HG03378 (cell line): ENCODE measurements around the gene LPAR1.

Experiments used
- ATAC-seq: cut with Tn5 transposase; IDR thresholded peaks from one replicate; pipeline ENCODE4 v1.9.1; 2021; ENCODE audit warnings: mild to moderate bottlenecking, moderate library complexity; ENCODE audit not compliant: unreplicated experiment

The LPAR1 gene

DNA sequence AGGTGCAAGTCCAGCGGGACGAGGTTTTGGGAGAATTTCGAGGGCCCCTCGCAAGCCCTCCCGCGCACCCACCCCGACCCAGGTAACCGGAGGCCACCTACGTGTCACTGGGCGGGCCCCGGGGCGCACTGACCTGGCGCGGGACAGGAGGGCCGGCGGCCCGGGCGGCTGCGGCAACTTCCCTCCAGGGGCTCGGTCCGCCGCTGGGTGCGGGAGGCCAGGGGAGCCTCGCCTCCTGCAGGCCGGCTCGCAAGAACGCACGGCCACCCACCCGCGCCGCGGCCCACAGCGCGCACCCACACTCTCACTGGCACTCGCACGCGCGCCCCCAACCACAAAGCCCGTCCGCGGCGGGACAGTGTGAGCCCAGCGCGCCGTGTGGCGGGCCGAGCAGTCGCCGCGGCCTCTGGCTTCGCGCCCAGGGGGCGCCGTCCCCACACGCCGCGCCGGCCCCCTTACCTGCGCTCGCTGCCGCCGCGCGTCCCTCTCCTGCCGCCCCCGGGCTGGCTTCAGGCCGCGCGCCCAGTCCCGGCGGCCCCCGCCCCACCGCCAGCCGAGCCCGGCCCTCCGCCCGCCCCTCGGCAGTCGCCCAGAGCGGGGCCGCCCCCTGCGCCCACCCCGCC, 451 bp downstream of the LPAR1 start:
- ATAC-seq = no peak

DNA sequence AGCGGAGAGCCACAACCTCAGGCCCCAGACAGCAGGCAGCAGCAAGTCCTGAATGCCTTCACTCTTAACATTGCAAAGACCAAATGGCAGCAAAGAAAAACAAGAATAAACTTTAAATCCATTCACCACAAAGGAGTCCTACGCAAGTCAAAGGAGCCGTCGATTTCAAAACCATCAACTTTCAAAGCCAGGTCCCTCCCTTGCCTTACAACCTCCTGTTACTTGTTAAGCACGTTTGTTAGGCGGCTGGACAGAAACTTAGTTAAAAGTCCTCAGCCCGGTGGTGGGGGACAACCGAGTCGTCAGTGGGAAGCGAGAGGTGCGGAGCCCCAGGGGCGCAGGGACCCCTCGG, 938 bp downstream of the LPAR1 start:
- no peak for ATAC-seq

DNA sequence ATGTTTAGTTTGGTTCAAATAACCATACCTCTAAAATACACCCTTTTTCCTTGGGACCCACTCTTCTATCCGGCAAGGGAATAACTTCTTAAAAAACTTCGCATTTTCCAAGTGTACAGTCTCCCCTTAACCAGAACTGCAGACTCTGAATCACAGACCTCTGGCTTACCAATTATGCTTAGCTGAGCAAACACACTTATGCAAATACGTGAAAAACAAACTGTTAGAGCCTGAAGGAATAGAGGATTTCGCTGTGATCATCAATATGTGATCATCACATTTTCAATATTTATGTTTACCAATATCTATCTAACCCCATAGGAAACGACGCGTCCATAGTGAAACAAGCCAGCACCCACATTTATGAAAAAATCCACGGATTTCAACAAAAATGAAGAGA, 1.3 kb downstream of the LPAR1 start:
- ATAC-seq = no peak

DNA sequence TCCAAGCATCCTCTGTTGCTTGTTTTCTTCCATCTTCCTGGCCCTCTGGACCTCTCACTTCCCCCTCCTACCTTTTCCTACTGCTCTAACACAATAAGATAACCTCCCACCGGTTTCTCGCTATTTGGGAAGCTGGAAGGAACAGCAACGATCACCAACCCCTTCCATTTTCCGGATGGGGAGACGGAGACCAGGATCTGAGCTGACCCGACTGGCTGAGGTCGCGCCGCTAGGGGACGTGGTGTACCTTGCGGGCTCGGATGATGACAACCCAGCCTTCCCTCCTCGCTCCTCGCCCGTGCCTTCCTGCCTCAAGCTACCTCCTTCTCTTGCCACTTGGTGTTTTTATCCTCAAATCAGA, 1.9 kb downstream of the LPAR1 start:
- ATAC-seq = no peak

DNA sequence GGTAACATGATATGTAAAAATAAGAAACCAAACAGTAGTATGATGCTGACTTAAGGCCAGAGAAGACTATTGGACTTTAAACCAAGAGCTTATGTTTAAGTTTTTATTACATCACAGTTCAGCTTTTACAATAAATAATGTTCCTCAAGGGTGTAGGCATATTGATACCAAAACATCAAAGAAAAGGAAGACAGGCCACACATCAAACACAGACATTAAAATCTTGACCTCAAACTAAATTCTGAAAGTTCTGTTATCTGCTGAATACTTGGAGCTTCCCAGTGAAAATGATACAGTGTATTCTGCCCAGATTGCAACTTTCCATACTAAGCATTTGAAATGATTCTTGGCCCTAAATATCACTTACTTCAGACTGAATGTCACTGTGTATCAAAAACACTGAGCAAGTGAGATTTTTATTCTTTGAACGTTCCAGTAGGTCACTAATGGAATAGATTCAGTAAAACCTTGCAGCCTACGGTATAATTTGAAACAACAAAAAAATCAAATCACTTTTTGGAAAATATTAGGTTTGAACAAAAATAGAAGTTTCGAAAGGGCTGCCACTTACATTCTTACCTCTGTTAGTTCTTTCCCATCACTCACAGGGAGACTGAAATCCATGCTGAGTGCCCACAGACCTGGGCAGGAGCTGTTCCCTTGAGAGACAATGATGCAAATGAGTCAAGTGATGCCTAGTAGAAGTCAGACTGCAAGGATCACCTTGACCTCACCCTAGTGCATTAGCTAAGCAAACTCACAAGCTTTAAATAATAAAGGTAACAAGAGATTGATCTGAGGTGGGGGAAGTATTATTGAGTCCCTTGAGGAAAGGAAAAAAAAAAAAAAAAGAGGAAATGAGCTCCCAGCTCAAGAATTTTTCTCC, 2.5 kb downstream of the LPAR1 start:
- ATAC-seq = no peak

DNA sequence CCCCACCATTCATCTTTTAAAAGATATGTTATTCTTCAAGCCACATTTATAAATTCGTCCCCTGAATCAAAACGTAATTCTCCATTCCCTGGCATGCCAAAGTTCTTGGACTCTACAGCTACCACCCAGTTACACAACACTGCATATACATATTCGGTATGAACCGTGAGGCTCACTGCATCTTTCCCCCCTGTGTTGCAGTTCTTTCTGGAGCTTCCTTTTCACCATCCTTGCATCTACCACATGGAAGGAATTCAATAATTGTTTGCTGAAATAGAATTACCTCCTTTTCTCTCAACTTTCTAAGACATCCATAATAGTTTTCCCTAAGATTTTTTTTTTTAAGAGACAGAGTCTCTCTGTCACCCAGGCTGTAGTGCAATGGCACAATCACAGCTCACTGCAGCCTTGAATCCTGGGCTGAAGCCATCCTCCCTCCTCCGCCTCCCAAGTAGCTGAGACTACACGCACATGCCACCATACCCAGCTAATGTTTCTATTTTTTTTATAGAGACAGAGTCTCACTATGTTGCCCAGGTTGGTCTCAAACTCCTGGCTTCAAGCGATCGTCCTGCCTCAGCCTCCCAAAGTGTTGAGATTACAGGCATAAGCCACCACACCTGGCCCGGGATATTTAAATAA, 3.3 kb downstream of the LPAR1 start:
- ATAC-seq = no peak

DNA sequence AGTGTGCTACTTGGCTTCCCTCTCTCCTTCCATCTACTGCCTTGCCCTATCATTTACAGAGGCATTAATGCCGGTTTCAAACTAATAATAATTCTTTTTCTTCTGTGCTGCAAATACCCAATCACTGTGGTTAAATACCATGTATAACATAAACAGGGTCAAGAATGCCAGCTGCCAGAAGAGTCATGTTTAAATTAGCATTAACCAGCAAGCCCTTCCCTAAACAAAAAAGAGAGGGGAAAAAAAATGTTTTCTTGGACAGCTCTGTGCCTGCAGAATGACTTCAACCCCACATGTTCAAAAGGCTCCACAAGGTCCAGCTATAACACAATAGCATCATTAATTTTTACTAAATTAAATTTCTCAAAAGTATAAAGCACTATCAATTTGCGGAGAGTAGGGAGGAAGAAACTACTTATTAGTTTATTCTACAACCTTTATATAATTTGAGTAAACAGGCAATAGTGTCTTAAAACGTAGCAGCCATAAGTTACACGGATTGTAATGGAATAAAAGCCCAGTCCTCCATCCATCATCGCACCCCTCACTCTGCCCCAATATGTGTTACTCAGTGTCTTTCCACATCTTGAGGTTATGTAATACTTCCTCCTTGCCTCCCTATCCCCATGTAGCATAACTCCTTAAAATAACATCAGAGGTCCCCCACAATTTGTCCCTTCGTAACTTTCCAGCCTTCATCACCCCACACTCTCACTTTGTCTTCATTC, 3.9 kb downstream of the LPAR1 start:
- no peak for ATAC-seq

DNA sequence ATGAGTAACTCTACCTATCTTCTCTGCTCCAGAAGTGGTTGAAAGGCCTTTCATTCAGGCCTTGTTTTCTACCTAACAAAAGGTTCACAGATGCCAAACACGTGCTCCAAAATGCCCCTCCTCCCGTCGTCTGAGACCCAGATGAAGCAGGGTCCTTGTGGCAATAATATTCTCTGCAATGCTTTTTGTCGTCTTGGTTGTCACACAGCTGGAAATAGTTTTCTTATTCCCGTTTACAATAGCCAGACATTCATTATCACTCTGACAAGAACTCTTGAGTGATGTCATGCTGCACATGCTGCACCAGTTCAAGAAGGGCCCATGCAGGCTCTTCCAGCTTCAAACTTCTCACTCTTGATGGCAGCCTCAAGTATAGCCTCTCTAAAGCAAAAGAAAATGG, 7.8 kb downstream of the LPAR1 start:
- ATAC-seq = no peak

DNA sequence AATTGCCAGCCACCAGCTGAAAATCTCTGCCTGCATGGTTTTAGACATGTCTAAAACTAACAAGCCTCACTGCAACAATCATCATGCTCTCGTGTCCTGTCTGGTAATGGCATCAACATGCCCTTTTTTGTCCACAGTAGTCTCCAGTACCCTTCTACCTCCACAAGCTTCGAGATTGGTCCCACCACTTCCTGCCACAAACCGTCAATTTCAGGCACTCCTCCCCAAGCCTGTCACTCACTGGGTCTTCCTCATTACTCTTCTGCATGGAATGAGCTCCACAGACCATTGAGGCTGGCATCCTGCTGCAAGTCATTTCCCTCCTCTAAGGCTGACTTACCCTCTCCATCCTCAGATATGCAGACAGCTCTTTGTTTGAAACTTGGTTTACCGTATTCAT, 9.0 kb downstream of the LPAR1 start:
- no peak for ATAC-seq

DNA sequence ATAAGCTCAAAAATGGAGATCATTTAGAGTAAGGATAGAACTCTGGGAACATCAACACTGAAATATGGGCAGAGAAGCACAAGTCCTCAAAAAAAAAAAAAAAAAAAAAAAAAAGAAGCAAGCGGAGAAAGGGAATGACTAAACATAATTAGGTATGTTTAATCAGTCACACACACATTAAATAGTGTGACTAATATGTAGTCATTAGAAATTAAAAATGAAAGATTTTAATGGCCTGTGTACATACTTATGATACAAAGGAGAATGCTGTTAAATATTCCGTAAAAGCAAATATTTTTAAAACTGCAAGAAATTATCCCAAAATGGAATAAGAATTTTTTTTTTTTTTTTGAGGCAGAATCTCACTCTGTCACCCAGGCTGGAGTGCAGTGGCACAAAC, 10.5 kb downstream of the LPAR1 start:
- no peak for ATAC-seq

DNA sequence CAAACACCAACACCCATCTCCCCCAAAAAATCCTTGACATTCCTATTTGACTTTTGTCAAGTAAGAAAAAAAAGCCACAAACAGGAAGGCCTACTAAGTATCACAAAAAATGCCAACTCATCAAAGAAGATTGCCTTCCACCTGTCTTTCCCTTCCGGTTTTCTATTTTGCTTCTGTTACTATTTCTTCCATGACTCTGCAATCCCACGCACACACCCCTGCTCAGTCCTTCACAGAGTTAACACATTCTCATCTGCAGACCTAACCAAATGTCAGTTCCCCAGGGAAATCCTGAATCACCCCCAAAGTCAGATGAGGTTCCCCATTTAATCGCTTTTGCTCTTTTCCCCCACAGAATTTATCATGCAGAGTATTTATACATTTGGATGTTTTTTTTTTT, 15.1 kb downstream of the LPAR1 start:
- ATAC-seq = no peak

DNA sequence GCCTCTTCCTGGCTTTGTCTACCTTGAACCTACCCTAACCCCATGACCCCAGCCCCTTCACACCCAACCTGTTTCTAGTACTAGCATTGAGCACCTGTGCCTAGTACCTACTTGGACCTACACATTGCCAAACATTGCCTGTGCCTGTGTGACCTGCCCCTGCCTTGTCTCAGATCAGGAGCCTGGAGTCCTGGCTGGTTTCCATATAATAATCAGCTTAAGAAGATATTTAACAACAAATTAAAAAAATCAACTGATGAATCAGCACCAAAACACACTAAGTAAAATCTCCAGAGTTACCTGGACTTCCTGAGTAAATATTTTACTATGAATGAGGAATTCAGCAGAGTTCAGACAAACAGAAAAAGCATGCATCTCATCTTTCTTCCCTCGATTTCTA, 17.7 kb downstream of the LPAR1 start:
- no peak for ATAC-seq

DNA sequence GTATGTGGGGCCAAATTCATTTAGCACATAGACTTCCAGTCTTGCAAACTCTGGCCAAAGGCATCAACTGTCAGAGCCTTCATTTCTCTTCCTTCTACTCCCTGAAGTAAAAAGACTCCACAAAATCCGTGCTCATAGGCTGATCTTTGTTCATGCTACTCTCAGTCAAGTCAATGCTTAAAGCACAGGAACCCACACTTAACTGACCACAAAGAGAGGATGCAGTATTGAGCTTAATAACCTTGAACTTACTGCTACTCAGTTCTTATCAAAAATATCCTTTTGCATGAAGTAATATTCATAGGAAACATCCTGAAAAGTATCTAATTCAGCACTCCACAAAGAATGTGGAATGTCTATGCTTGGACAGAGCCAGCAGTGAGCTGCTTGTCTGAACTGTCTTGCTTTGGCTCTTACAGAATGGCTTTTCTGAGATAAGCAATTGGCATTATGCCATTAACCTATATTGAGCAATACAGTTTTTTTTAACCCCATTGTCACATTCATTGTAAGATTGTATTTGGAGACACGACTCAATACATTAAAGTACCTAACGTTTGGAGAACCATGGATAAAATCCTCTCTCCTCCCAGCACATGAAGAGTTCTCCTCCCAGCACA, 21.7 kb downstream of the LPAR1 start:
- no peak for ATAC-seq

DNA sequence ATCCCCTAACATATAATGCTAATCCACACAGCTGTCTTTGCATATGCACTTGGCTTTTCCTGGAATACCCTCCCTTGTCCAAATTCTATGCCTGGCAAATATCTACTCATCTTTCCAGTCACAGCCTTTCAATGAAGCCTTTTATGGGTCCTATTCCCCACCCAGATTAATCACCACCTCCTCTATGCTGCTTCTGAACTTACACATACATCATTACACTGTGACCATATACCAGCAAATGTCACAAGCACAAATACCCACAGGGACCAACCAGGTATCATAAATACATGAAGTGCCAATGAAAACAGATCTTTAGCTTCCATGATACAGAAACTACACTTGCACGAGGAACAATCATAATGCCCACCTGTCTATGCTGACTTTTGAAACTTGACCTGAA, 22.3 kb downstream of the LPAR1 start:
- ATAC-seq = no peak

DNA sequence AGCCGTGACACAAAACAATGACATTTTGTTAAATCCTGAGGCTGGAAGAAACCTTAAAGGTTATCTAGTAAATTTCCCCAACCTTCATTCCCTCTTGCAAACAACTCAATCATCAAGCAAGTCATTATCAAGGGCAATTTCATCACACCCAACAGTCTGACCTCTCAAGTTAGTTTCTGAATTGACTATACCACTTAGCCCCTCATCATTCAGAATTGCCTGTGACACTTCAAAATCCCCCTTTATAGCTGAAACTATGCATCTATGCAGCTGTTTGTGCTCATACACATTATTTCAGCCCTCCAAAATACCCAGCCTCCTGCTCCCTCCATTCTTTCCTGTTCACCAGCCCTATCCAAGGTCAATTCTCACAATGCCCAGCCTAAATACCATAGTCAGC, 24.6 kb downstream of the LPAR1 start:
- ATAC-seq = no peak

DNA sequence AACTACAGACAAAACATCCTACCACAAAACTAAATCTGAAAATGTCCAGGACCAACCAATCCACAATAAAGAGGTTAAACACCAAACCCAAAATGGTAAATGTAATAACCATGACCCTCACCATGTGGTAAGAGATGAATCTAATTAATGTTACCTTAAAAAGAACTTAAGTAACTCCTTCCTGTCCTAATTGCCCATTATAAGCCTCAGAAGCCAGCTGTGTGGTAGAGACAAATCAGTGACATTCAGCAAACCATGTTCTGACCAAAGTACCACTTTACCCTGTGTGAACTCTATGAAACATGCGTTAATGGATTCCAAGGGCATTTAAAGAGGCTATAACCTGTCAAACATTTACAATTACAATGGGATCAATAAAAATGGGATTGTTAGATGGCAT, 25.0 kb downstream of the LPAR1 start:
- no peak for ATAC-seq

DNA sequence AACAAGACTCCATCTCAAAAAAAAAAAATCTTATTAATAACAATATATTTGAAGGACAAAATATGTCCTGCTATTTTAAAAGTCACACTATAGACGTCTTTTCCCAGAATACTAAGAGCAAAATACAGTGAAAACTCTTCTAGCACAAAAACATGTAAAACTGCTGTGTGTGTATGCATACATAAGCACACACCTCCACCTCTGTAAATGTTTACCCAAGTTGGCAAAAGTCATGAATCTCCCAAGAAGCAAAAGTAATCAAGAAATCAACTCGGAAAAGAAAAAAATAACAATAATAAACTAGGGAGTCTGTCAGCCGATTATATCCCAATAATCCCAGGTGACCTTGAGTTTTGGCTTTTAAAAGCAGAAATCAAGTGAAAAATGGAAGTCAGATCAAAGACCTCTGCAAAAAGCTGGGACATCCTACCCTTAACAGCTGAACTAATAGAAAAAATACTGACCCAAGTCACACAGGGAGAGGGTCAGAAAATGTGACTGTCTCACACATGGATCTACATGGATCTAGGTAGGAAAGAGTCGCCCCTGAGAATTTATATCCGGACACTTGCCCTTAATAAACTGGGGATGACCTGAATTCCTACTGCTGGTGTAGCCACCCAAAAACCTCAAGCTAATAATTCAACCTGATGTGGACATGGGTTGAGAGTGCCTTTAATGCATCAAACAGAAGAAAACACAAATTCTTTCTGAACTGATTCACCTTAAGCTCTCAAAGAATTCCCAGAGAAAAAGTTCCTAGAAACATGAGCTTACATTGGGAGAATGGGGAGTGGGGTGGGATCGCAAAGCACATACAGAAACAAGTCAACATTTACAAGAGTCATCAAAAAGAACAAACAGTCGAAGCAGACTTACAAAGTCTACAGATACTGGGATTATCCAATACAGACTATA, 29.9 kb downstream of the LPAR1 start:
- no peak for ATAC-seq

DNA sequence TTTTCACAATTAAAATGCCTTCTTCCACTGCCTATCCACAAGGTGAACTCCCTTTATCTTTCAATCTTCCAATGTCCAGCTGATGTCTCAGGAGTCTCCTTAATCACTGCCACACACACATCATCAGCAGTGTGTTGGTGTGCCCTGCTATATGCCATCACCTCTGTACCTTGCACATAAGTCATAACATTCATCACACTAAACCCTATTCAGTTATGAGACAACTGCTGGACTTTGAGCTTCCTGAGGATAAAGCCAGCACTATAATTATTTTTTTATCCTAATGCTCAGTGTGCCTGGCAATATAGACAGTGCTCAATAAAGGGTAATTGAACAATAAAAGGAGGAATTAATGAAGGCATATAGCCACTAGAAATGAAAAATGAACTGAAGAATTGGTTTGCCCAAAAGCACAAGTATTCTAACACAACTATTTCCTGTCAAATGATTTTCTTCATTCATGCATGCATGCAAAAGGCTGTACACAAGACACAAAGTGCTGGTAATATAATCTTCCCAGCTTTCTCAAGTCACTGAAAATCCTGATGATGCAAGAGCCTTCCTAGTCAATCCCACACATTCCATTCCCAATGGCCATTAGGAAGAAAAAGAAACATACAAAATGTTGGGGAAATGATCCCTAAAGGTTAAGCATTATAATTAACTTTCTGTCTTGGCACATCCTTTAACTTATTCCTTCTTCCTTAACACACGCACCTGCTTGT, 32.4 kb downstream of the LPAR1 start:
- ATAC-seq = no peak

DNA sequence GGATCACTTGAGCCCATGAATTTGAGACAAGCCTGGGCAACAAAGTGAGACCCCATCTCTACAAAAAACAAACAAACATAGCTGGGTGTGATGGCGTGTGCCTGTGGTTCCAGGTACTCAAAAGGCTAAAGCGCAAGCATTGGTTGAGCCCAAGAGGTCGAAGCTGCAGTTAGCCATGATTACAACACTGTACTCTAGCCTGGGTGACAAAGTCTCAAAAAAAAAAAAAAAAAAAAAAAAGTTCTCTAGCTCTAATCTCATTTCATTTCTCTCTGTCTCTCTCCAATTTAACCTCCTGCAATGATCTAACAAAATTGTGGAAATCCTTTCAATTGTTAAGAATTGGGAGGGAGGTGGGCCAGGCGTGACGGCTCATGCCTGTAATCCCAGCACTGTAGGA, 33.3 kb downstream of the LPAR1 start:
- ATAC-seq = no peak

DNA sequence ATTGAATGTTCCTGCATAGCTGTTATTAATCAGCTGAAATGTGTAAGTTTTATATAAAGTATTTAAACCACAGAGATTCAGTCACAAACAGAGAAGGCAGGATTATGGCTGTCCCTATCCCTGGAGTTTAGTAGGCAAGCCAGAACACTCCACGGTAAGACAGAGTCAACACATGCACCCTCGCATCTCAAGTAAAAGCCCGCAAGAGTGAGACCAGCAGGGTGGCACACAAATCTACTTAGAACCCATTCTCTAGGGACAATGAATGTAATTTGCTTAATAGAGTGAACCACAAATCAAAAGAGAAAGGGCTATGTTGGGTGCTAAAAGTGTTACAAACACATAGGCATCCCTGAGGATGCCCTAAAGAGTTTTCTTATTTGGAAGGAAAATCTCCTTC, 35.1 kb downstream of the LPAR1 start:
- no peak for ATAC-seq
